GM12891 (cell line): ENCODE results near the gene NTPCR.
A peak's percentile ranks its signal among the peaks of the same experiment; 100 is the strongest.

Experiments used
- DNase-seq: peaks from one replicate; pipeline ENCODE4 v3.0.0; 2011; ENCODE audit warnings: low spot score; ENCODE audit not compliant: insufficient read length
- FAIRE-seq: peaks from 2 replicates; lab custom pipeline; 2011; peaks lifted over from hg19 to GRCh38; lab: Jason Lieb, UNC
- PAX5 ChIP-seq: IDR thresholded peaks from 2 replicates; pipeline ENCODE4 v1.6.1; 2011; ENCODE audit warnings: low read length, moderate library complexity, mild to moderate bottlenecking; ENCODE audit not compliant: insufficient read depth, severe bottlenecking
- POLR2A ChIP-seq: IDR thresholded peaks from 2 replicates; pipeline ENCODE4 v1.6.1; 2011; ENCODE audit warnings: low read depth, low read length, control low read depth
- POLR2AphosphoS5 ChIP-seq: IDR thresholded peaks from 2 replicates; pipeline ENCODE4 v1.6.1; 2011; ENCODE audit warnings: low read depth, low read length, control low read depth
- POU2F2 ChIP-seq: IDR thresholded peaks from 2 replicates; pipeline ENCODE4 v1.6.1; 2011; ENCODE audit warnings: low read depth, mild to moderate bottlenecking, control low read depth, low read length, moderate library complexity
- SPI1 ChIP-seq: IDR thresholded peaks from 2 replicates; pipeline ENCODE4 v1.6.1; 2011; ENCODE audit warnings: low read depth, low read length, control low read depth
- TAF1 ChIP-seq: IDR thresholded peaks from 2 replicates; pipeline ENCODE4 v1.6.1; 2011; ENCODE audit warnings: low read depth, low read length, control low read depth

Gene NTPCR

DNA sequence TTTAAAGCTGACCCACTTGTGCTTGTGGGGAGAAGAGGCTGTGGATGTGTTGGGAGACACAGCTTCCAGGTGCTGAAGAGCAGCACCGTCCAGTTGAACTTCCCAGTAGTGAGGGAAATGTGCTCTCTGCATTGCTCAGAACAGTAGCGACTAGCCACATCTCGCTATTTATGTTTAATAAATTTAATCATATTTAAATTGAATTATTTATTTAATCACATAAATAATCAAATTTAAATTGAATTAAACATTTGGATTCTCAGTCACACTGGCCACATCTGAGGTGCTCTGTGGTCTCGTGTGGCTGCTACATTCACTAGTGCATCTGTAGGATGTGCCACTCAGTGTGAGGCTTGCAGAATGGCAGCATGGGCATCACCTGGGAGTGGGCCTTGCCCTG is 20.1 kb downstream of the NTPCR start:
- DNase-seq (no peak), FAIRE-seq (no peak)
- TF ChIP-seq PAX5 (no peak), SPI1 (no peak)

GRCh38 chr1:232973652-232974611 is 23.5 kb downstream of the NTPCR start:
- TF ChIP-seq POLR2A (no peak), POLR2AphosphoS5 (no peak), TAF1 (no peak), POU2F2 (no peak), SPI1 (no peak), PAX5 (no peak)
- FAIRE-seq (no peak), DNase-seq (no peak)

- TF ChIP-seq POLR2AphosphoS5: no peak
- TF ChIP-seq POLR2A: no peak
- no peak for TF ChIP-seq SPI1
- no peak for TF ChIP-seq PAX5
- TF ChIP-seq POU2F2: no peak
- no peak for TF ChIP-seq TAF1
- FAIRE-seq: no peak
- no peak for DNase-seq
Measured at GRCh38 chr1:232974971-232975370, 24.6 kb downstream of the NTPCR start.

DNA sequence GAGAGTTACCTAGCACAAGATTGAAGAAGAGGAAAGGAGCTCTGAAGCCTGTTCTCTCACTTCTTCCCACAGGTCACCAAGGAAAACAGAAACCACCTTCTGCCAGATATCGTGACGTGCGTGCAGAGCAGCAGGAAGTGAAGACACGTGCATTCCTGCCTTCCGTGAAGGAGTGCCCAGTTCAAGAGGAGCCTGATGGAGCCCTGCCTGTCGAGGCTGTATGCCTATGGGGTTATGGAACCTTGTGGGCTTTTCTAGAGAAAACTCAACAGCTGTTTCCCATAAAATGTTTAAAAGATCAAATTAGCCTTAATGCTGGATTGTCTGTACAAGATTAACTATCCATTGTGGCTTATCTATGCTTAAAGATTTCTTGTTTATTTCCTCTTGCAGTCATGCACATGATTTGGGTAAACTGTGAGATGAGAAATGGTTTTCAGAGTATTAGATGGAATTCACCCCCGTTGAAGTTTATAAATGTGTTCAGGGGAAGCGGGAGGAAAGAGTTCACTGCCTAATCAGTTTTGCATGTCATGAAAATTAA is 27.8 kb downstream of the NTPCR start:
- TF ChIP-seq SPI1 (peak; percentile 31; the same call in 1 of the 2 replicates), POLR2AphosphoS5 (no peak), POLR2A (no peak), TAF1 (no peak)
- FAIRE-seq: no peak
- DNase-seq: no peak

DNA sequence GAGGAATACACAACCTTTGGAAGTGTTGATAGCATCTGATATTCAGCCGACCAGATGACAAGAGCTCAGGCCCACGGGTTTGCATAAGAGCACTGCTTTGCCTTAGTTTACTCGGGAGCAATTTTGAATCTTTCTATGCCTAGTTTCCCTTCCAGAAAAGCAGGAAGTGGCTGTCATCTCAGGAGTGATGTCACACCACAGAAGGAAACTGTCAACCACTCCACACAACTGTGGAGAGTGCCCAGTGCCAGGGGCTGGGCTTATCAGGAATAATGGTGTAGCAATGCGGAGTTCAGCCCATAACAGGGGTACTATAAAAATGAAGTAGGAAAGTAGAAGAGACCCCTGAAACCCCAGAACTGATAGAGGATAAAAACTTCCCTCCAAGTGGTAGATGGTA is 28.4 kb downstream of the NTPCR start:
- no peak for DNase-seq
- TF ChIP-seq SPI1: 0 out of 2 replicates have a peak, but pooled peaks have one; percentile 27
- no peak for TF ChIP-seq TAF1
- FAIRE-seq: no peak

- DNase-seq (no peak), FAIRE-seq (no peak)
- TF ChIP-seq POU2F2 (no peak), PAX5 (no peak), POLR2AphosphoS5 (no peak), TAF1 (no peak), POLR2A (no peak), SPI1 (no peak)
Measured at GRCh38 chr1:232979558-232979957, 29.1 kb downstream of the NTPCR start.

DNA sequence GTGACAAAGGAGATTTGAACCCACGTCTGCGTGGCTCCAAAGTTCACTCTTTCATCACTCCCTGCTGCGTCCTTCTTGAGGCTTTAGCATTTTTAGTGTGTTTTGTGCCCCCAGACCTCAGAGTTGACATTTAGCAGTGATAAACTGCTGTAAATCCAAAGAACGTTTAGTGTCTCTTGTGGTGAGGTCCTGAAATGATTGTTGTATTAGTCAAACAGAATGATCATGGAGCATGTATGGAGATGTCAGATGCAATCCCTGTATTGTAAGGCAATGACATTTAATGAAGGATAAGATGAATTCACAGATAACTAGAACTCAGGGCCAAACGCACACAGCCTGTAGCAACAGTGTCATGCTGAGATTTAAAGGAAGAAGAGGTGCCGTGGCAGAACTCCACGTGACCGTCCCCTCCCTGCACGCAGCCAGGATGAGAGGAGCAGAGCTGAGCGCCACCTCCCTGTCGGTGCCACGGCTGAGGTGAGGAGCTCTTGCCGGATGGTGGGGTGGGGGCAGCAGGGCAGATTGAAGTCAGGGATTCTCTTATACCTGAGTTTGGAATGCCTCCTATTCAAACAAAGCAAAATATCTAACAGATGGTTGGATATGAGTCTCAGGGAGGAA is 30.1 kb downstream of the NTPCR start:
- TF ChIP-seq POLR2A (no peak), SPI1 (no peak), POLR2AphosphoS5 (no peak)
- DNase-seq (no peak), FAIRE-seq (no peak)

DNA sequence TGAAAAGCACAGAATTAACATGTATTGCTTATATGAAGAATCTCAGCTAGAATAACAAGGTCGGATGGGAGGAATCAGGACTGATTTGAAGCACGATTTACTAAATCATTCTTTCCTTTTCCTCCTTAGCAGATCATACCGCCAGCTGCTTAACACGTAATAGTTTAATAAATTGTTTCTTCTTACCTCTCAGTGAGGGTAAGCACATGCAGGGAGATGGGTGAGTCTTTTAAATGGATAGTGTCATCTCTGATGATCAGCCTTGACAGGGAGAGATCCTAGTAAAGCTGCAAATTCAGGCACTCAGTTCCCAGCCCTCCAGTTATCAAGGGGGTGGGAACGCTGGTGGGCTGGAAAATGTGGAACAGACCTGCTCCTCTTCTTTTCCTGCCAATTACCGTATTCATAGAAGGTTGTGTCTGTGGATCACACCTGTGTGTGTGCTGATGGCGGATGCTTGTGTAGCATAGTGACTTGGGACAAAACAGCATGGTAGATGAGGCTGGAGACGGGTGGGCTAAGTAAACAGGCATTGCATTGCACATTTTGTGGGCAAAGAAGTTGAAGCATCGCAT is 30.7 kb downstream of the NTPCR start:
- DNase-seq: no peak
- no peak for FAIRE-seq
- TF ChIP-seq POU2F2 (no peak), POLR2AphosphoS5 (no peak), TAF1 (no peak), SPI1 (no peak), POLR2A (no peak), PAX5 (no peak)

GRCh38 chr1:232982238-232982944 is 32.0 kb downstream of the NTPCR start:
- no peak for TF ChIP-seq POLR2A
- TF ChIP-seq POLR2AphosphoS5: no peak
- TF ChIP-seq POU2F2: no peak
- TF ChIP-seq SPI1: no peak
- no peak for FAIRE-seq
- DNase-seq: no peak

DNA sequence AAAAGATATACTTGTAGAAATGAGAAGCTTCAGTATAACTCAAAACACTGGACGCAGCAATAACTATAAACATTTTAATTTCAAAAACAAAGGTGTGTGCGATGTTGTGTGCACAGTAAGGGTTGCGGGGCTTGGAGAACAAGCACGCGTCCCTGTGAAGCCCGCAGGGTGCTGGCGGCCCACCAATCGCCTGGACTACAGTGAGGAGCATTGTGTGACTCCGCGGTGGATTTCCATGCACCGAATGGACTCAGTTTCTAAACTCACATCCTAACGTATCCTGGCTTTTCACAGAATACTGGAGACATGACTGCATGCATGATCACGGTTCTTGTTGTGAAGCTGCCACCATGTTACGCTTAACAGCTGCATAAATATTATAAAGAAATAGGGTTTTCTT is 33.0 kb downstream of the NTPCR start:
- no peak for FAIRE-seq
- DNase-seq: no peak
- no peak for TF ChIP-seq SPI1
- TF ChIP-seq TAF1: no peak
- no peak for TF ChIP-seq POU2F2
- TF ChIP-seq POLR2AphosphoS5: no peak
- no peak for TF ChIP-seq PAX5
- TF ChIP-seq POLR2A: no peak
